HEK293T (cell line): ENCODE data around the gene SPEF2.

Experiments used
- CTCF ChIA-PET: fragments of 350-600 bp; formaldehyde crosslinking; extraction: SDS; loops from one replicate; lab custom pipeline; 2021; ENCODE audit warnings: antibody characterized with exemption, inconsistent platforms; lab: Yijun Ruan, JAX
- POLR2A ChIA-PET: fragments of 350-600 bp; formaldehyde crosslinking; extraction: SDS; loops from one replicate; lab custom pipeline; 2020; ENCODE audit warnings: antibody characterized with exemption, inconsistent platforms; lab: Yijun Ruan, JAX
- DNase-seq: peaks from one replicate; pipeline ENCODE4 v3.0.0; 2012; ENCODE audit warnings: mixed read lengths; ENCODE audit errors: extremely low spot score
- ARNT ChIP-seq: fragments of 450-650 bp; IDR thresholded peaks from 2 replicates; pipeline ENCODE4 v1.6.1; 2017; ENCODE audit warnings: mild to moderate bottlenecking
- BHLHE40 ChIP-seq: fragments of 450-650 bp; IDR thresholded peaks from 2 replicates; pipeline ENCODE4 v1.6.1; 2016; ENCODE audit warnings: mild to moderate bottlenecking, moderate library complexity, borderline replicate concordance
- CTBP1 ChIP-seq: fragments of 450-650 bp; IDR thresholded peaks from 2 replicates; pipeline ENCODE4 v1.6.1; 2016; ENCODE audit warnings: borderline replicate concordance
- ELF4 ChIP-seq: fragments of 450-650 bp; IDR thresholded peaks from 2 replicates; pipeline ENCODE4 v1.6.1; 2017; ENCODE audit warnings: antibody characterized with exemption
- FOXA1 ChIP-seq: fragments of 450-650 bp; IDR thresholded peaks from 2 replicates; pipeline ENCODE4 v1.6.1; 2016; ENCODE audit warnings: mild to moderate bottlenecking
- FOXK2 ChIP-seq: fragments of 450-650 bp; IDR thresholded peaks from 2 replicates; pipeline ENCODE4 v1.6.1; 2016; ENCODE audit warnings: mild to moderate bottlenecking
- FOXM1 ChIP-seq: fragments of 450-650 bp; IDR thresholded peaks from 2 replicates; pipeline ENCODE4 v1.6.1; 2017; ENCODE audit warnings: mild to moderate bottlenecking, borderline replicate concordance
- HDGF ChIP-seq: fragments of 450-650 bp; IDR thresholded peaks from 2 replicates; pipeline ENCODE4 v1.6.1; 2017; ENCODE audit warnings: antibody characterized with exemption, borderline replicate concordance
- L3MBTL2 ChIP-seq: fragments of 450-650 bp; conservative IDR thresholded peaks from 2 replicates; pipeline ENCODE4 v1.6.1; 2016; ENCODE audit warnings: mild to moderate bottlenecking
- LEF1 ChIP-seq: fragments of 450-650 bp; IDR thresholded peaks from 2 replicates; pipeline ENCODE4 v1.6.1; 2017; ENCODE audit warnings: mild to moderate bottlenecking, borderline replicate concordance
- NFRKB ChIP-seq: fragments of 450-650 bp; IDR thresholded peaks from 2 replicates; pipeline ENCODE4 v1.6.1; 2016; ENCODE audit warnings: mild to moderate bottlenecking, moderate library complexity
- SP1 ChIP-seq: fragments of 450-650 bp; IDR thresholded peaks from 2 replicates; pipeline ENCODE4 v1.6.1; 2017
- SUZ12 ChIP-seq: fragments of 450-650 bp; IDR thresholded peaks from 2 replicates; pipeline ENCODE4 v1.6.1; 2016; ENCODE audit warnings: mild to moderate bottlenecking
- TARDBP ChIP-seq: fragments of 450-650 bp; IDR thresholded peaks from 2 replicates; pipeline ENCODE4 v1.6.1; 2016
- ZNF384 ChIP-seq: fragments of 450-650 bp; IDR thresholded peaks from 2 replicates; pipeline ENCODE4 v1.6.1; 2016
- TF ChIP-seq, protein P1 (sequence below): fragments of 450-650 bp; IDR thresholded peaks from 2 replicates; pipeline ENCODE4 v1.6.1; 2016

The SPEF2 gene

DNA sequence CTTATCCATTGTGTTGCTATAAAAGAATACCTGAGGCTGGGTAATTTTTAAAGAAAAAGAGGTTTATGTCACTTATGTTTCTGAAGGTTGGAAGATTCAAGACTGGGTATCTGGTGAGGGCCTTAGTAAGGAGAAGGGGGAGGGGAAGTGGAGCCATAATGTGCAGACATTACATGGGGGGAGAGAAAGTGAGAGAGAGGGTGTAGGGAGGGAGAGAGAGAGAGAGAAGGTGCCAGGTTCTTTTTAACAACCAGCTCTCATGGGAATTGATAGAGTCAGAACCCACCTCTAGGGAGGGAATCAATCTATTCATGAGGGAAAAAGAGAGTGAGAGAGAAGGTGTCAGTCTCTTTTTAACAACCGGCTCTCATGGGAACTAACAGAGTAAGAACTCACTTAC, 29.5 kb downstream of the SPEF2 start:
- TF ChIP-seq SP1 (no peak), SUZ12 (no peak), ARNT (no peak), FOXK2 (no peak), FOXA1 (no peak), TARDBP (no peak), NFRKB (no peak)
- TF ChIP-seq, protein P1, sequence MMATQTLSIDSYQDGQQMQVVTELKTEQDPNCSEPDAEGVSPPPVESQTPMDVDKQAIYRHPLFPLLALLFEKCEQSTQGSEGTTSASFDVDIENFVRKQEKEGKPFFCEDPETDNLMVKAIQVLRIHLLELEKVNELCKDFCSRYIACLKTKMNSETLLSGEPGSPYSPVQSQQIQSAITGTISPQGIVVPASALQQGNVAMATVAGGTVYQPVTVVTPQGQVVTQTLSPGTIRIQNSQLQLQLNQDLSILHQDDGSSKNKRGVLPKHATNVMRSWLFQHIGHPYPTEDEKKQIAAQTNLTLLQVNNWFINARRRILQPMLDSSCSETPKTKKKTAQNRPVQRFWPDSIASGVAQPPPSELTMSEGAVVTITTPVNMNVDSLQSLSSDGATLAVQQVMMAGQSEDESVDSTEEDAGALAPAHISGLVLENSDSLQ: no peak
- POLR2A ChIA-PET: no interaction called here
- DNase-seq: no peak
- CTCF ChIA-PET: no interaction called here

DNA sequence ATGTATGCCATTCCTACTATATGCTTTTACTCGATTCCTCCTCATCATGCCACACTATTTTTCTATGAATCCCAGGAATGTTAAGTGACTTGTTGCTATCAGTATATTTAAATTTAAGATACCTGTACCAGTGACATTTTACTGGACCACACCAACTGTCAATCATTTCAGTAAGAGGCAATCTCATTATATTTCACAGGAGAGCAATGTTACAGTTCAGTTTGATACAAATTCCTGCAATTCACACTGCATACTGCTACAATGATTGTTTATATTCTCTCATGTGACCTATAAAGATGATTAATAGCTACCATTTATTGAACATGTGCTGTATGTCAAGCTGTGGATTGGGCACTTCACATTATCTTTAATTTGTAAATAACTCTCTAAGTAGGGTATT, 30.0 kb downstream of the SPEF2 start:
- CTCF ChIA-PET: interaction anchor here (0.6 kb wide), 1 partner anchor 12 kb away, joined by 3 read pairs; no protein-coding TSS in a partner anchor
- TF ChIP-seq, protein P1: peak; percentile 90
- no peak for TF ChIP-seq SUZ12
- TF ChIP-seq ARNT: no peak
- TF ChIP-seq SP1: no peak
- no peak for TF ChIP-seq HDGF
- TF ChIP-seq FOXM1: no peak
- no peak for TF ChIP-seq LEF1
- TF ChIP-seq L3MBTL2: no peak
- POLR2A ChIA-PET: no interaction called here
- DNase-seq: no peak

DNA sequence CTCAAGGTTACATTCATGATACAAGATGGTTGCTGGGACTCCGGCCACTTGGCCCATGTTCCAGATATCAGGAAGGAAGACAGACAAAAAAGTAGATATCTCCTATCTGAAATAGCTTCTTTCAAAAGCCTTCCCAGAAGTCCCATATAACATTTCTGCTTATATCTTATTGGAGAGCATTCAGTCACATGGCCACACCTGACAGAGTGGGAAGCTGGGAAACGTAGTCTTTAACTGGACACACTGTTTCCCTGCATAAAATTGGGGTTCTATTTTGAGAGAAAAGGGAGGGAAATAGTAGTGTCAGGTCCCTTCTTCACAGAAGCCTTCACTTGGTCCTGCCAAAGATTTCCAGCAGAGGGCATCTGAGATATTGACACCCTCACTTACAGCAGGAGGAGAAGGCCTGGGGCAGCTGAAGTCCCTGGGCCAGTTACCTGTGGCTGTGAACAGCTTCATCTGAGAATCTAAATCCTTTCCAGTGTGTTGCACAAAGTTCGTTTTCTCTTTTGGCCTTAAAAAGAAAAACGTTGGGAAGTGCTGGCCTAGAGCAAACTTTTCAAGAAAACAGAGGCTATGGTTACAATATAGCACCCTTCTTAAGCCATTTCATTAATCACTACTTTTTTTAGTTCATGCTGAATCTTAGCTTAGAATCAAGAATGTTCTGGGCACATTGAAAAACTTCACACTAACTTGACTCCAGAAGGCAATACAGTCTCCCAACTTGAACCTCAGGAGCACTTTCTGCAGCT, 33.5 kb downstream of the SPEF2 start:
- ChIA-PET CTCF (interaction anchor here (0.8 to 2.9 kb wide), 4 partner anchors 9 to 276 kb away, joined by 4 to 13 read pairs (median 6); no protein-coding TSS in a partner anchor), POLR2A (no interaction called here)
- DNase-seq: peak; percentile 37
- no peak for TF ChIP-seq HDGF
- TF ChIP-seq, protein P1: no peak
- TF ChIP-seq L3MBTL2: no peak
- no peak for TF ChIP-seq SP1
- no peak for TF ChIP-seq ARNT
- TF ChIP-seq FOXM1: no peak
- TF ChIP-seq ZNF384: no peak
- TF ChIP-seq FOXK2: no peak
- TF ChIP-seq ELF4: no peak
- TF ChIP-seq NFRKB: no peak
- no peak for TF ChIP-seq TARDBP

DNA sequence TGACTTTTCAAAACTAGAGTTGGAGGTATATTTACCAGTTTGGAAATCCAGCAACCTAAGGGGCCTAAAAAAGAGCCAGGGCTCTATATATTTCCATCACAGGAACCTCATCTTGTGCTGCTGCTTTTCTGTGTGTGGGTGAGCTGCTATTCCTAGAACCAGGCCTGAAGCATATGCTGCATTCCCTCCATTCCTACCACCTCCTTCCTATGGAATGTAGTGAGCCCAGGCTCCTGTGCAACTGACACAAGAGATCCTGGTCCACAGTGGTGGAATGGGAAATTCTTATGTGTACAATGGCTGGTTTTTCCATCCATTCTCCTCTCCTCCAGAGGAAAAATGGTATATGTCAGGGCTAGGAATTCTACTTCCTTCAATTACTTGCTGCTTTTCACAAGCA, 39.1 kb downstream of the SPEF2 start:
- POLR2A ChIA-PET: no interaction called here
- no peak for DNase-seq
- TF ChIP-seq FOXA1: no peak
- no peak for TF ChIP-seq FOXK2
- TF ChIP-seq, protein P1: no peak
- no peak for TF ChIP-seq TARDBP
- CTCF ChIA-PET: no interaction called here

DNA sequence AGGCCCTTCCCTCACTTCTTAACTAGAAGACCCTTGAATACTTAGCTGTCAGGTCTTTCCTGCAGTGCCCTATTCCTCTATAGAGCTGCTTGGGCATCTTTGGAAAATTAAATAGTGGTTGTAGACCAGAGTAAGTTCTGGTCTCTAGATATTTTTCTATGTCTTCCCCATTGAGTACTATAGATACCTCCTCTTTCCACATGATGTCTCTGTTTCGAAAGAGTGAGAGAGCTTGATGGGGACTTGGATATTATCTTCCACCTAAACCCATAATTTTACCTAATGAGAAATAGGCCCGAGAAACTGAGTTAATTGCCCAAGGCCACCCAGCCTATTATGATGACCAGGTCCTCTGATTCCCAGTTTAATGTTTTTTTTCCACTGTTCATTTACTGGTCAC, 40.2 kb downstream of the SPEF2 start:
- POLR2A ChIA-PET: no interaction called here
- CTCF ChIA-PET: interaction anchor here (0.5 to 1.3 kb wide), 3 partner anchors 14 to 268 kb away, joined by 3 read pairs; no protein-coding TSS in a partner anchor
- TF ChIP-seq ELF4 (no peak), ARNT (no peak), L3MBTL2 (no peak), SUZ12 (no peak), HDGF (no peak), FOXA1 (no peak), SP1 (no peak), NFRKB (no peak), FOXM1 (no peak), BHLHE40 (no peak), TARDBP (no peak), FOXK2 (no peak), CTBP1 (no peak)
- TF ChIP-seq, protein P1: no peak
- DNase-seq: no peak

DNA sequence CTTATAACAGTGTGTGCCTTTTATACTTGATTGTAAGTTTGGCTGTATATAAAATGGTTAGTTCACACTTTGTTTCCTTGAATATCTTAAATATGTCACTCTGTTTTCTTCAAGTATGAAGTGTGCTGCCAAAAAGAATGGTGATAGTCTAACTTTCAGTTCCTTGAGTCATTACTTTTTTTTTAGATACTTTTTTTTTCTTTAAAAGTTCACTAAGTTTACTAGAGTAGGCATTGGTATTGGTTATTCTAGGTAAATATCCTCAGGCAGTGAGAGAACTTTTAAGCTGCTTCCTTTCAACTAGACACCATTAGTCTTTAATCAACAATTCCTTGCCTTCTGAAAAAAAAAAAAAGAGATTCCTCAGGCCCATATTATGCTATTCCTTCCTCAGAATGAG, 41.9 kb downstream of the SPEF2 start:
- TF ChIP-seq FOXK2 (no peak), ARNT (no peak), FOXA1 (no peak), L3MBTL2 (no peak), TARDBP (no peak), LEF1 (no peak), NFRKB (no peak)
- ChIA-PET CTCF (interaction anchor here (0.7 to 1.8 kb wide), 2 partner anchors 8 to 12 kb away, joined by 3 to 8 read pairs; no protein-coding TSS in a partner anchor), POLR2A (no interaction called here)
- DNase-seq: no peak
